Measurements from ENCODE around the gene NEXN. TPM values are rescaled to one million over a fixed set of nuclear protein-coding genes. Genes with fewer than 3 reads are reported as not detected.

Gene NEXN
- total and polyA plus RNA-seq, 2 of the 8 experiments (the other 6 are each of a cell fraction or from before 2014, with no cell fraction given), result 0.20 to 2.9 TPM

GRCh38 chr1:77975386-77975785 is 87.0 kb downstream of the NEXN start:
- H3K9ac ChIP-seq (replicated peaks in 1 of 4; ENCODE audit: extremely low read depth in 1 of 4, low read depth in 3 of 4, low read length in 3 of 4), result peak overlapping the region in 1 of 4 experiments; percentile 9; a peak in 1 of 7 replicates
- WGBS, 2 experiments (ENCODE audit: extremely low coverage in 1 of 2, insufficient coverage in 1 of 2, insufficient read length in 1 of 2, insufficient replicate concordance in 2 of 2, low coverage in 1 of 2, low lambda C conversion rate in 2 of 2, missing lambda C conversion rate in 1 of 2), result 87% methylated on average over 4 of the region's 4 CpGs; no CpG with 5 or more reads in 1 of the 2 experiments
- H3K36me3 ChIP-seq (ENCODE audit: control insufficient read depth in 2 of 4, insufficient read depth in 4 of 4, low read length in 3 of 4), result peaks cover 0 to 45% (median 0%) of the 10 kb centered on the region in 4 experiments; a peak in 2 of 8 replicates
- no peak for TF ChIP-seq YY1 (IDR thresholded peaks at IDR 0.05; ENCODE audit: low read depth, low read length)
- no peak for TF ChIP-seq POLR2AphosphoS5 (IDR thresholded peaks at IDR 0.05; ENCODE audit: low read depth, low read length)
- no peak for TF ChIP-seq TCF12 (IDR thresholded peaks at IDR 0.05; ENCODE audit: low read depth, low read length)
- TF ChIP-seq BCL11A (IDR thresholded peaks at IDR 0.05; ENCODE audit: low read depth in 2 of 2, low read length in 2 of 2), result no peak
- TF ChIP-seq ATF2 (IDR thresholded peaks at IDR 0.05; ENCODE audit: low read length), result no peak
- no peak for TF ChIP-seq POLR2A (IDR thresholded peaks at IDR 0.05; ENCODE audit: control extremely low read depth in 1 of 2, low read depth in 2 of 2, low read length in 2 of 2)
- no peak for TF ChIP-seq POU5F1 (IDR thresholded peaks at IDR 0.05; ENCODE audit: low read depth, low read length)
- TF ChIP-seq BACH1 (IDR thresholded peaks at IDR 0.05; ENCODE audit: low read length), result no peak
- TF ChIP-seq FOSL1 (IDR thresholded peaks at IDR 0.05; ENCODE audit: insufficient read depth, low read depth, low read length), result no peak
- no peak for TF ChIP-seq RFX5 (IDR thresholded peaks at IDR 0.05; ENCODE audit: borderline replicate concordance, low read depth, low read length)
- TF ChIP-seq USF2 (IDR thresholded peaks at IDR 0.05; ENCODE audit: low read length), result no peak
- no peak for TF ChIP-seq JUND (IDR thresholded peaks at IDR 0.05; ENCODE audit: low read length)

More at GRCh38 chr1:77975386-77975785, 87.0 kb downstream of the NEXN start:
- H3K56ac ChIP-seq (replicated peaks; ENCODE audit: insufficient read length, low read depth, low read length), result no peak overlapping the region
- no peaks in the 10 kb centered on the region for H3K9me3 ChIP-seq (ENCODE audit: insufficient read depth in 2 of 2, low read depth in 1 of 2, low read length in 1 of 2)
- peaks cover 61 to 96% of the 10 kb centered on the region in 2 experiments for H3K79me2 ChIP-seq (ENCODE audit: control insufficient read depth in 1 of 2, insufficient read depth in 2 of 2, low read length in 2 of 2)
- H4K8ac ChIP-seq (ENCODE audit: extremely low read depth, insufficient read depth, low read length), result no peak overlapping the region
- H3K4ac ChIP-seq (replicated peaks; ENCODE audit: insufficient read length, low read depth, low read length), result no peak overlapping the region
- H4K91ac ChIP-seq (replicated peaks; ENCODE audit: insufficient read length, low read length), result no peak overlapping the region
- H3K14ac ChIP-seq (ENCODE audit: insufficient read length), result no peak overlapping the region
- no peak overlapping the region for H2BK20ac ChIP-seq (ENCODE audit: low read length)
- no peaks in the 10 kb centered on the region; the same call in 1 of the 2 replicates for H3K79me1 ChIP-seq (ENCODE audit: low read depth, low read length)
- H3K23me2 ChIP-seq (ENCODE audit: low read depth, low read length), result peaks cover 7% of the 10 kb centered on the region; the same call in 1 of the 2 replicates
- no peak overlapping the region for H2BK5ac ChIP-seq (ENCODE audit: low read depth, low read length)
- no peak overlapping the region for H3K27ac ChIP-seq (ENCODE audit: low read depth, low read length)
- H2BK120ac ChIP-seq (replicated peaks; ENCODE audit: low read depth, low read length), result no peak overlapping the region
- no peak for FAIRE-seq
- no peak for DNase-seq (ENCODE audit: low read depth in 1 of 2, low spot score in 2 of 2)
- peak overlapping the region in 2 of 4 experiments; percentile 5 to 95; a peak in 3 of 8 replicates for H3K4me3 ChIP-seq (ENCODE audit: extremely low read depth in 1 of 4, insufficient read depth in 2 of 4, low read depth in 3 of 4, low read length in 4 of 4)
- ChIA-PET CTCF (ENCODE audit: partially characterized antibody) (interaction anchor here (1.2 kb wide), 1 partner anchor 134 kb away, joined by 3 read pairs; no protein-coding TSS in a partner anchor), POLR2A (ENCODE audit: partially characterized antibody) (interaction anchor here (0.7 to 9.3 kb wide), 14 partner anchors 8 to 317 kb away, joined by 3 to 180 read pairs (median 4); partner anchors contain the start of genes DNAJB4 and ZZZ3)
- H3K27me3 ChIP-seq (replicated peaks in 1 of 4; ENCODE audit: control insufficient read depth in 3 of 4, extremely low read depth in 1 of 4, insufficient read depth in 3 of 4, low read length in 3 of 4), result no peaks in the 10 kb centered on the region
- H4K20me1 ChIP-seq (replicated peaks in 1 of 2; ENCODE audit: control insufficient read depth in 1 of 2, insufficient read depth in 2 of 2, low read length in 2 of 2), result peaks cover 20 to 36% of the 10 kb centered on the region in 2 experiments
- peak overlapping the region; percentile 73 to 78; a peak in 3 of 4 replicates for H3K4me2 ChIP-seq (ENCODE audit: insufficient read depth in 1 of 2, low read depth in 2 of 2, low read length in 2 of 2)
- no peak overlapping the region for H2AK5ac ChIP-seq (ENCODE audit: low read depth, low read length)
- no peak overlapping the region for H3K23ac ChIP-seq (ENCODE audit: insufficient read length)
- no peak overlapping the region for H3K18ac ChIP-seq (ENCODE audit: extremely low read depth, low read length)
- peaks cover 0 to 13% (median 4%) of the 10 kb centered on the region in 4 experiments; a peak in 3 of 7 replicates for H3K4me1 ChIP-seq (replicated peaks in 1 of 4; ENCODE audit: control insufficient read depth in 3 of 4, insufficient read depth in 4 of 4, low read length in 3 of 4)
- H2BK12ac ChIP-seq (ENCODE audit: low read depth, low read length), result no peak overlapping the region
- no peak overlapping the region for H2AFZ ChIP-seq (ENCODE audit: low read length)
- H2BK15ac ChIP-seq (ENCODE audit: low read length), result no peak overlapping the region
- H4K5ac ChIP-seq (ENCODE audit: insufficient read length, low read depth, low read length), result peak overlapping the region; percentile 51
